NK-92 treated with Interleukin-12 subunit alpha and Interleukin-12 subunit beta, amount 100 ng/mL, for 24 hours (cell line): Measurements from ENCODE around the gene PTGR3.
"Not testable (repeated sequence)": the region's sequence is repeated elsewhere in the genome, so short reads cannot be mapped to it uniquely, and the experiment has no call there.

ENCODE experiments used
- DNase-seq: peaks from one replicate; lab custom pipeline; 2025; lab: John Stamatoyannopoulos, UW

PTGR3 gene

DNA sequence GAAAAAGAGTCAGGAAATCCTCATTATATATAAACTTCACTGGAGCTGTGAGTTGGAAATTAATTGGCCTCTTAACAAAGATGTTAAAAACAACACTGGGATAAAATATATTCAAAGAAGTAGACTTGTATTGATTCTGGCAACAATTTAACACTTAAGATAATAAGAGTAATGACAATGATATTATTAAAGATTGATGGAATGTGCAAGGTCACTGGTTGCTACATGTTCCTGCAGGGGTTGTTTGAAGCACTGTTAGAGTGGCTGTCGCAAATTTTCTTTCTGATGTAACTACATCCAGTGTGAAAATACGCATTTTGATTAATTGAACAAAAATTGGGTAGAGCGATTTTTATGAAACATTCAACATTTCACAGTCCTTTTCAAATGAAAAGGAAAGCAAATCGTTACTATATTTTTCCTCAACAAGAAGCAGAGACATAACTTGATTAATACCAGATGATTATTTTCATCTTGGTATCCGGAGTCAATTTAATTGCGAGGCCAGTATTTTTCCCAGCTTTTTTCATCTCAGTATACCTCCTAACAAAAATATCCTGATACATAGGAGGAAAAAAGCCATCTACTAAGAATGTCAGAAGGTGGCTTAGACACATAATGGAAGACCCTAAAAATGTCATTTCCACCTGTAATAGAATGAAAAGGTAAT is 6.1 kb downstream of the PTGR3 start:
- no peak for DNase-seq

DNA sequence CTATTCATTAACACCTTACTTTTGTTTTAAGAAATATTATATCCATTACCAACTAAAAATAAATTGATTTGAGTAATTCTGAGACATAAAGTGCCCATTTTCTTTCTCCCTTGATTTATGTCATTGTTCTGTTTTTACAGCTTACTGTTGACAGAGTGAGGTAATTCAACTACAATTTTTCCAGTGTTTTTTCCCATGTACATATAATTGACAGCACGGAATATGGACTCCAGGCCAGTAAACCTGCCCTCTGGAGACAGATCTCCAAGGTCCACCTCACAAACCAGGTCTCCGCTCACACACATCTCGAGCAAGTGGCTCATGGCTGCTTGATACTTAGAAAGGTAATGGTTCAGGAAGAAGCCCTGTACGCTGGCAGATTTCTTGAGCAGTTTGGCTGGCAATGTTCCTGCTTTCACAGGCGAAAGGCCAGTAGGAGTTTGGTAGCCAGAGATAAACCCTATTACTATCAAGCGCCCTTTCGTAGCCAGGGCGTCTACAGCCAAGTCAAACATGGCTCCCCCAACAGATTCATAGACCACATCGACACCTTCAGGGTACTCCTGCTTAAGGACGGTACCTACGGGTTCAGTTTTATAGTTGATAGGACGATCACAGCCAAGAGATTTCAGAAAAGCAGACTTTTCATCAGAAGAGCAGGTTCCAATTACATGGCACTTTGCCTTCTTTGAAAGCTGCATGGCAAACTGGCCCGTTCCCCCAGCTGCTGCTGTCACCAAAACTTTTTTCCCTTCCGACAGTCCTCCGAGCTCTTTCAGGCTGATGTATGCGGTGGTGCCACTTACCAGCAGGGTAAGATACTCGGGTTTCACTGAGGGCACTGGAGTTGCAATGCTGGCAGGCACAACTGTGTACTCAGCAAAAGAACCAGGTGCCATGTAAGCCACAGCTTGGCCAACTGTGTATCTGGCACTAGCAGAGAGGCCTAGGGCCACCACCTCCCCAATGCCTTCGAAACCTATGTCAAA is 7.4 kb downstream of the PTGR3 start:
- no peak for DNase-seq

DNA sequence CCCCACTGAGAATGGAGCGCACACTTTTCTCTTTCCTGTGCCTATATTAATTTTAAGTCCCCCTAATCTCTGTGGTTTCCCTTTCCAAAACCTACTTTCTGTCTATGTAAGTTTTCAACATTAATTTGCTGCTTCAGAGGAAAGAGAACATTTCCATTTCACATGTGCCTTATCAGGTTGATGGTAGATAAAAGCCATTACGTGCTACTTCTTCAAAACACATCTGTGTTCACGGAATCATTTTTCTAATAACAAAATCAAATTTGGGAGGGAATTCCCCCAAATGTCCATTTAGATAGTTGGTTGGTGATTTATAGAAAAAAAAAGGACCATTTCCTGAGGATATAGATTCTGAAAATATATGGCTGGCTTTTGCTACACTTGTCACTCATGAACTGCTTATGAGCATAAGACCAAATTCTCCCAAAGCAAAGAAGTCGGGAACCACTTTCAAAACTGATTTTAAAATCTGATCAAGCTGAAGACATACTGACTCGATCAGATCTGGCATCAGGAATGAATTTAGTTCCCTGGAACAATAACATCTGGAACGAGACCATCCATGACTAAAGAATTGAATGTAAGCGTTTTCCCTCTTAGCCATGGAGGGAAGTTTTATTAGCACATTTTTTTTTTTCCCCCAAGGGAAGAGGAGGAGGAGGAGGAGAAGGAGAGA is 8.2 kb downstream of the PTGR3 start:
- no peak for DNase-seq

DNA sequence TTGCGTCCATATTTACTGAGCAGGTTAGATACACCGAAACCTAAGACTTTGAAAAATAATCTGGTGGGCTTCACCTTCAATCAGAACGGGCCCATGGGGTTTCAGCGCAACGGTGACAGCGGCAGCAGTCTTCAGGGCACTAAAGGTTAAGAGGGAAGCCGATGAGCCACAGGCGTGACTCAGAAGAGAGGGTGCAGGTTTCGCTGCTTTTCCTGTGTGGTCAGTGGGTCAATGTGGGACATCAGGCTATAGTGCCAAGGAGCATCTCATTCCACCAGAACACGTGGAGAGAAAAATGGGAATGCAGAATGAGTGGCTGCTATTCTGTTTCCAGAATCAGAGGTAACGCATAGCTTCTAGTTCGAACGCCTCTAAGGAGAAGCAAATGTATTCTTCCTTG is 8.9 kb downstream of the PTGR3 start:
- DNase-seq = no peak

DNA sequence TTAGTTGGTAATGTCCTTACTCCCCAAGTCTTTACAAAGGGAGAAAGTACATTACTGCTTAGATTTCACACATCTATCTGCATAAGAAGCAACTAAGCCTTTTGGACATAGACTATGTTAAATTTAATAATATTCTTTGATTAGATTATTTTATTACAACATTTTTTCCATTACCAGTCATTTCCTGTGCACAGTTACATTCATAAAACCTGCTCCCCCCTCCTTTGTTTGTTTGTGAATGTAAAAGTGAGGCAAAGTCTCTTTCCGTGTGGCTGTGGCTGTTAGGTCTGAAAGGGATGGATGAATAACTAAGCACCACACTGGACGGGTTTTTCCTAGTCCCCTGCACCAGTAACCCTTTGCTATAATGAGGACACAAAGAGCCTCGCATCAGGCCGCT is 9.6 kb downstream of the PTGR3 start:
- DNase-seq = no peak

DNA sequence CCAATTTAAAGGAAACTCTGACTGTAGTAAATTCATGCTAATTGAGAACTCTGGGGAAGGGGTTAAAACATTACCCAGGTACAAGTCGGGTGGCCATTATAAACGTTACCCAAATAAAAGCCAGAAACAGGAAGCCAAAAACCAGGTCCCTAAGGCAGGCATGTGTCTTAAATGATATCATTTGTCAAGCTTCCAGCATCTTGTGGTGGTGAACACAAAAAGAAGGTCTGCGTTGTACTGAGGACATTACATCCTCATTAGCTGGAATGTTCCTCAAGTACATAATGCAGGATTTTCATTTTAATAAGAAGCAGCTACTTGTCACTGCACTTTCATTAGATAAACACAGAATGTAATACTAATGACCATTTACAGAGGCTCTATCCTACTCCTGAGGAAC is 10.9 kb downstream of the PTGR3 start:
- no peak for DNase-seq

DNA sequence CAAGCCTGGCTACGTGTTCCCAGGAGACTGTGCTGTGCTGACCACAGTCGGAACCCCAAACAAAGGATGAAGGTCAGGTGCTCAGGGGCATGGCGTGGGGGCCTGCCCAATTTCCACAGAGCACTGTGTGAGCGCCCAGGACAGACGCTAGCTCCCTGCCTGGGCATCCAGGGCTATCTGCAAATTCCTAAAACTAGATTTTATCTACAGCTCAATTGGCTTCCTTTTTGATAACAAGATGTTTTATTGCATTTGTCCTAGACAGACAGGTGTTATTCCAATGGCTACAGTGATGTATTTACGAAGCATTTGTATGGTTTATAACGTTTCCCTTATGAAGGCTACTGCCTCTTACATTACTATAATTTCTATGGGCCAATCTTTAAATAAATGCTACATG is 16.0 kb downstream of the PTGR3 start:
- no peak for DNase-seq

DNA sequence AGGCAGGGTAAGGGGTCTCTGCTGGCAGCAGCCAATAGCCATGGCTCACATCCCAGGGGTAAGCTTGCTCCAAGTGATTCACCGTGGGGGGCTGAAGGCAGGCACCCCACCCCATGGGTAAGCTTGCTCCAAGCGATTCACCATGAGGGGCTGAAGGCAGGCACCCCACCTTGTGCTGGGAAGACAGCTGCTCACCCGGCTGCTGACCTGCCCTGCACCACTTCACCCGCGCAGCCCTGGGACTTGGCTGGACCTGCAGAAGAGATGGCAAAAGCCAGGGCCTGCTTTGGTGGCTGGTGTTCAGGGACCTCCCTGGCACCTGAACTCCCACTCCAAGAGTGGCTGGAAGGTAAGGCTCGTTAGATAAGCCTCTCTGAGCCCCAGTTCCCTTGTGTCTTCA is 19.2 kb downstream of the PTGR3 start:
- no peak for DNase-seq

DNA sequence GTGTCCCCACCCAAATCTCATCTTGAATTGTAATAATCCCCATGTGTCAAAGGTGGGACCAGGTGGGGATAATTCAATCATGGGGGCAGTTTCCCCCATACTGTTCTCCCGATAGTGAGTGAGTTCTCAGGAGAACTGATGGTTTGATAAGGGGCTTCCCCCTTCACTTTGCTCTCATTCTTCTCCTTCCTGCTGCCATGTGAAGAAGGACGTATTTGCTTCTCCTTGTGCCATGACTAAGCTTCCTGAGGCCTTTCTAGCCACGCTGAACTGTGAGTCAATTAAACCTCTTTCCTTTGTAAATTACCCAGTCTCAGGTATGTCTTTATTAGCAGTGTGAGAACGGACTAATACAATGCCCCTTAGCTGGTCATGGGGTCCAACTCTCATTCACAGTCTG is 21.2 kb downstream of the PTGR3 start:
- not testable (repeated sequence) for DNase-seq

DNA sequence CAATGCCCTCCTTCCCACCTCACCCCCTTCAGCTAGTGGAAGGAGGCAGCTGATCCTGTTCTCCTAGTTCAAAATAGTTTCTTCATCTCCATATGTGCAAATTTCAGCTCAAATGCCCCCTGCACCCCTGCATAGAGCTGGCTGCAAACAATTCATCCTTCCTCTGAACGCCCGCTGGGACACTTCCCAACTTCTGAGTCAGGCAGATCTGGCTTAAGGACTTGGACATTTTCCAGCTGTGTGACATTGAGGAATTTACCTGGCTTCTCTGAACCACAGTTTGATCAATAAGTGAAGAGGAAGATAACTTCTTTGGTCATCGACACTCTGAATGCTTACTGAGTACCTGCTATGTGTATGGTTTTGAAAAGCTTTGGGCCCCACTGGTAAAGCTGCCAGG is 23.5 kb downstream of the PTGR3 start:
- no peak for DNase-seq

DNA sequence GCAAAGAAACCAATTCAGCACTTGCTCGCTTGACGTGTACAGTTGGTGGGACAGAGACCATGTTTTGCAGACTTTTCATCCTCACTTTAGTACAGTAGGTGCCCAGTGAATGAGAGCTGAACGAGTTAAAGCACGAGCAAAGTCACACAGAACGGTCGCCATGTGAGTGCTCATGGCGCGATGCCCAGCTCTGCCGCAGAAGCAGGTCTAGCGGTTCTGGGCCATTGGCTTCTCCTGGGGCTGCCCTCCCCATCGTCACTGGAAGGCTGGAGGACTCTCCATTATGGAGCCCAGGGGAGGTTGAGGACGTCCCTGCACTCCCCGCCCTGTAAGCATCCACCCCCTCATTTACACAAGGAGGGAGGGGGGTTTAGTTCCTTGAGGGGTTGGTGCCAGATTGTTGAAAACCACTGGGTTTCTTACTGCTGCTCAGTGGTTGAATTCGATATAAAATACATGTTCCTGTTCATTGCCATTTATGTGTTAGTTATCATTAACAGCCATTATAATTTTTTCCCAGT is 24.9 kb downstream of the PTGR3 start:
- DNase-seq = no peak

DNA sequence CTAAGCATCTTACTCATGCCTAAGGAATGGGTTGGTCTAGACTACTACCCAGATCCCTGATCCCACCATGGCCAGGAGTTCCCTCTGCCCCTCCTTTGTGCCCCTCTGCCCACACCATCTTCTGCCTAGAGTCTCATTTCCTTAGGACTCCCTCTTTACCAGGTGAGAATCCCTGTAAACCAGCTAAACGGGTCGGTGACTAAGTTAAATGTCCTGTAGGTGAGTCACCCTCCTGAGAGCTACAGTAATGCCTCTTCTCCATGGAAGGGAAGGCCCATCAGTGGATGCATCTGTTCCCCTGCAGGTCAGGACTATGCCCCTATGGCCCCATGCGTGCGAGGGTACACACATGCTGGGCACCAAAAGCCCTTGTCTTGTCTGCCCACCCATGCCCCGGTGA is 25.4 kb downstream of the PTGR3 start:
- no peak for DNase-seq

DNA sequence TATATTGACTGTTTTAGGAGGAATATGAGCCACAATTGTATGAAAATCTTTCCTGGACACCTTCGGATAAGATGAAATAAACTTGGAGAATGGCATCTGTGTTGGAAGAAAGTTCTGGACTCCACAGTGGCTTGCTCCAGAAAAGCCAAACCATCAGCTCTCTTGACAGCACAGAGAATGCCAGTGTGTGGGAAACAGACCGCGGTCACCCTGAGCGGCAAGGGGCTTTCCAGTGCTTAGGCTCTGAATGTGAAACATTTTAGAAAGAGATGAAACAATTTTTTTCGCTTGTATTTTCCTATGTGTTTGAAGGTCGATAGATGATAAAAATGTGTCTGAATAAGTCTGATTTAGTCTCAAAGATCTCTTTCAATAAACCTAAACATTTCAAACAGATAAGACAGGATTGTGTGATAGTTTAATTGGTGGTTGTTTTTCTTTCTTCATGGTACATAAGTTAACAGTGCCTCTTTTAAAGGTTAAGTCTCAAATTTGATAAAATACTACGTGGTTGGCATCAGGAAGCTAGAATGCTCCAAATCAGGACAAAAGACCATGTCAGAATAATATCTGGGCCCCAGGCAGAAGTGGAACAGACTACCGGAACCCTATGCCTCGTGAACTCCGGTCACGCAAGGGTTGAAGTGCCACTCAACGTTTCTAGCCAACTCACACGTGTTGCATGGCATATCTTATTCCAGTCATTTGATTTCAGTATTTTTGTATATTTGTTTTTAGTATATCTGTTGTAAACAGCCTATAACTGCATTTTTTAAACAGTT is 28.9 kb downstream of the PTGR3 start:
- no peak for DNase-seq

DNA sequence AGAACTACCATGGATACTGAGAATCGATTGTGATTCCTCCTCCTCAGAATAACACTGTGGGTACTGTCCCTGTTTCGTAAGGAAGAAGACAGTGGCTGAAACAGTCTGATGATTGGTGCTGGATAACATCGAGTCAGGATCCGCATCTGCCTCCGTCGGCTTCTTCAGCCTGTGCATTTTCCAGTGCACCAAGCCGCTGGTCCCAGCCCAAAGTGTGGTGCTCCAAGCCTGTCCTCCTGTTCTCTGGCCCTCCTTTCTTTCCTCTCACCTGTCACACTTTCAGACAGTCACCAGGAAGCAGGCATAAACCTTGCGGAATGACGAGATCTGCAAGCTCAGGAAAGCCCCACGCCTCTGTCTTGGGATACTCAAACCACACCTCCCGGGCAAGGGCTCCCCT is 30.6 kb downstream of the PTGR3 start:
- DNase-seq = no peak

DNA sequence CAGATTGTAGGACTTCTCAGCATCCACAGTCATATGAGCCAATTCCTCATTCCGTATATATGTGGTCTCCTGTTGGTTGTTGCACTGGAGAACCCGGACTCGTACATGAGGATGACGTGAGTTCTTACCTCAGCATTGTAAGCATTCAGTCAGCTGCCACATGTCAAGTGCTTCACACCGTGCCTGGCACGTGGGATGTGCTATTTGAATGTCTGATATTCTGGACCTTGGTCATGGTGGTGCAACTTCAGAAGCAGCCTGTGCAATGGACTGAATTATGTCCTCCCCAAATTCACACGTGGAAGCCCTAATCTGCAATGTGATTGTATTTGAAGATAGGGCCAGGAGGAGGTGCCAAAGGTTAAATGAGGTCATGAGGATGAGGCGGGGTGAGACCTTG is 32.1 kb downstream of the PTGR3 start:
- DNase-seq = no peak

DNA sequence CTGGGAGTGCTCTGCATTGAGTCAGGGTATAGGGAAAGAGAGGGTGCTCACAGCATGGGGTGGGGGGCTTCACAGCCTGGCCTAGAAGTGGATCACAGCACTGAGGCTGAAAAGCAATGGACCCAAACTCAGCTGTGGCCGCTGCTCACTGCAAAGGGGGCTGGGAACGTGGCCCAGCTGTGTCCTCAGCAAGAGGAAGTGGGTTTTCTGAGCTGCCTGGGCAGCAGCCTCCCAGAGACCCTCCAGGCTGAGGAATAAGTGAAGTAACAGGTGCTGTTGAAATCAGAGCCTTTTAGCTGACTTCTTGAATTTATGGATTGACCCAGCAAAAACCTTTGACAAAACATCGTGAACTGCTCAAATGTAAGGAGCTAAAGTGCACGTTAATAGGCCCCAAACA is 35.2 kb downstream of the PTGR3 start:
- DNase-seq = no peak

DNA sequence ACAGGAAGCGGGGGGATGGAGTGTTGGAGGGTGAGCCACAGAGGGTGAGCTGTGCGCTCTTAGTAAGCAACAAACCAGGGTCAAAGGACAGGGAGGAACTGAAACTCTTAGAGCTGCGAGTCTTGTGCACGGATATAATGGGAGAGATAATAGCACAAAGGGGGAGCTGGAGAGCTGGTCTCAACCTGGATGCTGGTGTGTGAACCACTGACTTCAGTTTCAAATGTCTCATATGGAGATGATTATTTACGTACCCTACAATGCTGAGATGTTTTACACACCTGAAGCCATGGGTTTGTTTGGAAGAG is 35.9 kb downstream of the PTGR3 start:
- DNase-seq = no peak

DNA sequence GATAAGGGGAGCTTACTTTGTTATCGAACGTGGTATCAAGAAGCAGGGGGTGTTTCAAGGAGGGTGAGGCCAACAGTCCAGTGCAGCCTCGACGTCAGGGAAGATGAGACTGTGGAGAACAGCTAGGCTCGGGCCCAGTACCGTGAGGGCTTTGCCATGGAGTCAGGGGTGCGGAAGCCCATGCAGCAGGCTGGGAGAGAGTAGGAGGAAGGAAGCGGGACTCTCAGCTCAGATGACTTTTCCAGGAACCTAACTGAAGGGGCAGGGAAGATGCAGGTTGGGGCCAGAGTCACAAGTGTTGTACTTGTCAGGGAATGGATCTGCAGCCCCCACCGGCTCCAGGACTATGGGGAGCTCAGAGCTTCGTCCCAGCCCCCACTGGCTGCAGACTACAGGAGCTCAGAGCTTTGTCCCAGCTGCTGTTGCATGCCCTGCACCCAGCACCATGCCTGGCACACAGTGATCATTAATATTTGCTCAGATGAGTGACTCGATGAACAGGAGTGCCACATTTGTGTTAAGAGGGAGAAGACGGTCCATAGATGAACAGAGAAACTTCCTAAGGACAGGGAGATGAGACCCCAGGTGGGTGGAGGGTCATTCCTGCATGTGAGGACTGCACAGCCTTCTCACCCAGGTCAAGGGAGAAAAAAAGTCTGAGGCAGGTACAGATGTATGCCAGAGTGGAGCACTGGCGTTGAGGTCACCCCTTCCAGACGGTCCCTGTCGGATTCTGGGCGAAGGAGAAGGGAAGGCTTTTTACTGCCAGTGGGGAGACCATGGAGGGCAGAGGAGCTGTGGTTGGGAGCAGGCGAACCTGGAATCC is 36.4 kb downstream of the PTGR3 start:
- no peak for DNase-seq

DNA sequence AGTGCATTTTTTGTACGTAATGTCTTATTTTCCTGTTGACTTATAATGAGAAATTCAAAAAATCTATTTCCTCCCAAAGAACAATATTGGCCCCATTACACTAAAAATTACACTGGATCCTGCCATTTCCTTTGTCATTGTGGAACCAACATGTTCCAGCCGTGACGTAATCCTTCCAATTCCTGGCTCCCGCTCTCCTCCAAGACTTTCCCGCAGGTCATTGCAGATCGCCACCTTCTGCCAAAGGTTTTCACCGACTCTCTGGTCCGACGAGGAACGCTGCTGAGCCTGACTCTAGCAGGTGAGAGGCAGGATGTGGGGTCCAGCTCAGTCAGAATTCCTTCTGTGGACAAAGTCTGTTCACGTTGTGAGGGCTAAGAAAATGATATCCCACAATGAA is 38.0 kb downstream of the PTGR3 start:
- DNase-seq = no peak

DNA sequence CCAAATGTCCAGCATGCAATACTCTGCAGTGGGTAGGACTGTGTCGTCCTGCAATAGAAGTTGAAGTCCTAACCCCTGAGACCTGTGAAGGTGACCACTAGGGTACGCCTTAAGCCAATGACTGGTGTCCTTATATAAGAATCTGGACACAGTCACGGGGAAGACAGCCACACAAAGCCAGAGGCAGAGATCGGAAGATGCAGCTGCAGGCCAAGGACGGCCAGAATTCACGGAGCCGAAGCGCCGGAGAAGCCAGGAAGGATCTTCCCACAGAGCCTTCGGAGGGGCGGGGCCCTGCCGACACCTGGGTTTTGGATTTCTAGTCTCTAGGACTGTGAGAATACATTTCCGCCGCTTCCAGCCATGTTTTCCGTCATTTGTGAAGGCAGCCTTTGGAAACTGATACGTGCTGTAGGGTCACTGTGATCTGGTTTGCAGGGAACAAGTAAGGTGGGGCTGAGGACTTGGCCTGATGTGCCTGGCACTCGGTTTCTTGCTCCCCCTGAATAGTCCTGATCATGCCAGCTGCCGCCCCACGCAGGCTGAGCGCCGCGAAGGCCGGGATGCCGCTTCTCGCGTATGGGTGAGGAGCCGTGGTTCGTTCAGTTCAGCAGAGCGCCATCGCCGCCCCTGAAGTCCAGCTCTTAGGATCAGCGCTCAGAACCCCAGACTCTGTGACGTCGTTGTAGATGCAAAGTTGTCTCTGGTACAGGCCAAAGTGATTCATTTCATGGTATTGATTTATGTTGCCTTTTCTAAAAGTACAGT is 38.7 kb downstream of the PTGR3 start:
- no peak for DNase-seq
